Lower lobe of right lung (tissue), 2 donors: ENCODE data around the gene GNAZ. TPM values are rescaled to one million over a fixed set of nuclear protein-coding genes. Genes with fewer than 3 reads are reported as not detected.

Experiments used
- ATAC-seq, 2 donors: fragments of 200-7000 bp; cut with Tn5 transposase; one replicate each; pipeline ENCODE4 v1.9.1; 2020 to 2022; ENCODE audit warnings: mild to moderate bottlenecking in 2 of 2, moderate library complexity in 2 of 2
- DNase-seq: peaks from one replicate; pipeline ENCODE4 v3.0.0-alpha.2; 2020
- H3K27ac ChIP-seq: fragments of 200-600 bp; one replicate; pipeline ENCODE4 v1.8.0; 2022
- H3K27me3 ChIP-seq: fragments of 200-600 bp; one replicate; pipeline ENCODE4 v1.8.0; 2022; ENCODE audit warnings: low read depth
- H3K36me3 ChIP-seq: fragments of 200-600 bp; one replicate; pipeline ENCODE4 v1.8.0; 2022; ENCODE audit warnings: mild to moderate bottlenecking
- H3K4me1 ChIP-seq: fragments of 200-600 bp; one replicate; pipeline ENCODE4 v1.8.0; 2022
- H3K4me3 ChIP-seq: fragments of 200-600 bp; one replicate; pipeline ENCODE4 v1.8.0; 2022; ENCODE audit warnings: mild to moderate bottlenecking
- H3K9me3 ChIP-seq: fragments of 200-600 bp; one replicate; pipeline ENCODE4 v1.8.0; 2022
- CTCF ChIP-seq: fragments of 200-600 bp; IDR thresholded peaks from one replicate; pipeline ENCODE4 v1.8.0; 2022; ENCODE audit warnings: antibody characterized with exemption, mild to moderate bottlenecking
- intact Hi-C: fragments of 100-400 bp; cut with DNase I; formaldehyde crosslinking; loops from one replicate; pipeline ENCODE4 v1.11.0; 2022
- total RNA-seq: library from RNA; stranded (reverse); fragmentation: NEBNext Ultra II Directional; extraction: Animal tissue kit (Norgen Biotek cat#: 25700); gene quantifications from one replicate; pipeline ENCODE4 v1.2.1, GENCODE V29; 2021
- donor health status: DM: no; HTN: yes; CAD: no; lungs with severe emphysema.

The GNAZ gene
- total RNA-seq, 1 donor from 2014 or later, result 2.4 TPM

GRCh38 chr22:23068832-23069385, 1.4 kb upstream of the GNAZ start:
- Histone ChIP-seq H3K4me1 (peaks cover 16% of the 10 kb centered on the region), H3K4me3 (no peak overlapping the region), H3K27ac (no peak overlapping the region), H3K27me3 (peaks cover 15% of the 10 kb centered on the region), H3K36me3 (no peaks in the 10 kb centered on the region), H3K9me3 (no peaks in the 10 kb centered on the region)
- ATAC-seq, result no peak
- peak; percentile 13 for DNase-seq
- no peak for TF ChIP-seq CTCF
- intact Hi-C loops, result no loop called here

GRCh38 chr22:23069502-23070357, 589 bp upstream of the GNAZ start:
- H3K4me3 ChIP-seq, result peak overlapping the region; percentile 73
- no peak for TF ChIP-seq CTCF
- no peak overlapping the region for H3K27ac ChIP-seq
- H3K27me3 ChIP-seq, result peaks cover 19% of the 10 kb centered on the region
- DNase-seq (peak; percentile 92), ATAC-seq (peak; percentile 97 to 99)
- no peaks in the 10 kb centered on the region for H3K36me3 ChIP-seq
- intact Hi-C loops, result no loop called here
- peaks cover 16% of the 10 kb centered on the region for H3K4me1 ChIP-seq
- H3K9me3 ChIP-seq, result no peaks in the 10 kb centered on the region

GRCh38 chr22:23071230-23072076, 1.1 kb downstream of the GNAZ start:
- no peak for TF ChIP-seq CTCF
- H3K27me3 ChIP-seq, result peaks cover 19% of the 10 kb centered on the region
- ATAC-seq (no peak), DNase-seq (peak; percentile 37)
- no peak overlapping the region for H3K27ac ChIP-seq
- H3K4me1 ChIP-seq, result peaks cover 16% of the 10 kb centered on the region
- no peaks in the 10 kb centered on the region for H3K9me3 ChIP-seq
- intact Hi-C loops, result no loop called here
- H3K36me3 ChIP-seq, result no peaks in the 10 kb centered on the region
- peak overlapping the region; percentile 55 for H3K4me3 ChIP-seq

GRCh38 chr22:23072077-23072910, 2.0 kb downstream of the GNAZ start:
- peak; percentile 28 for DNase-seq
- no peak for ATAC-seq
- intact Hi-C loops, result no loop called here
- no peak overlapping the region for H3K27ac ChIP-seq
- H3K4me1 ChIP-seq, result peaks cover 16% of the 10 kb centered on the region
- no peak for TF ChIP-seq CTCF
- H3K27me3 ChIP-seq, result peaks cover 19% of the 10 kb centered on the region
- H3K36me3 ChIP-seq, result no peaks in the 10 kb centered on the region
- no peaks in the 10 kb centered on the region for H3K9me3 ChIP-seq
- H3K4me3 ChIP-seq, result no peak overlapping the region
